Mammary epithelial cell (primary cell): ENCODE results near the gene RPL36AL.
"Not testable (repeated sequence)": the region's sequence is repeated elsewhere in the genome, so short reads cannot be mapped to it uniquely, and the experiment has no call there.

ENCODE experiments used
- CTCF ChIP-seq, 2 donors: IDR thresholded peaks in 1 of 2; conservative IDR thresholded peaks in 1 of 2; 2 replicates each; pipeline ENCODE4 v1.5.1; 2011 to 2012; ENCODE audit warnings: inconsistent platforms in 2 of 2, low read length in 2 of 2, mild to moderate bottlenecking in 2 of 2, control low read depth in 1 of 2, low read depth in 1 of 2; ENCODE audit not compliant: insufficient read depth in 1 of 2; ENCODE audit errors: extremely low read depth in 1 of 2
- EZH2 ChIP-seq: IDR thresholded peaks from 2 replicates; pipeline ENCODE4 v1.6.1; 2012; ENCODE audit warnings: low read length, inconsistent platforms, borderline replicate concordance

- TF ChIP-seq CTCF (conservative IDR thresholded peaks at IDR 0.05 in 1 of 2, IDR thresholded peaks at IDR 0.05 in 1 of 2; ENCODE audit: extremely low read depth in 1 of 2, insufficient read depth in 1 of 2, low read depth in 1 of 2, low read length in 2 of 2); EZH2: not testable (repeated sequence)
These were observed 35.3 kb downstream of the RPL36AL start for GRCh38 chr14:49584981-49585640.
